ENCODE results near the gene ANTKMT.
A peak's percentile ranks its signal among the peaks of the same experiment; 100 is the strongest.

ANTKMT gene

GRCh38 chr16:721765-722540 is 1.0 kb downstream of the ANTKMT start:
- H3K9me3 ChIP-seq (ENCODE audit: insufficient read depth, low read length) = no peaks in the 10 kb centered on the region
- TF ChIP-seq CTCF (IDR thresholded peaks at IDR 0.05; ENCODE audit: low read depth, low read length) (no peak), EZH2phosphoT487 (IDR thresholded peaks at IDR 0.05; ENCODE audit: low read depth) (no peak)
- H3K27me3 ChIP-seq (ENCODE audit: low read depth, low read length) = no peaks in the 10 kb centered on the region
- peaks cover 4% of the 10 kb centered on the region; the same call in 1 of the 2 replicates for H4K20me1 ChIP-seq (ENCODE audit: insufficient read depth, low read length)
- H3K4me2 ChIP-seq (ENCODE audit: low read length) = peak overlapping the region; percentile 98
- H2AFZ ChIP-seq (ENCODE audit: low read depth, low read length) = no peak overlapping the region
- H3K27ac ChIP-seq (ENCODE audit: low read length) = peak overlapping the region; percentile 76; the same call in 1 of the 2 replicates
- peaks cover 3% of the 10 kb centered on the region for H3K36me3 ChIP-seq (replicated peaks; ENCODE audit: low read depth, low read length)
- no peak overlapping the region for H3K9ac ChIP-seq (ENCODE audit: low read length)
- H3K4me3 ChIP-seq (ENCODE audit: low read length) = peak overlapping the region; percentile 92
- peaks cover 5% of the 10 kb centered on the region; the same call in 1 of the 2 replicates for H3K79me2 ChIP-seq (ENCODE audit: low read length)
- peaks cover 23% of the 10 kb centered on the region for H3K4me1 ChIP-seq (ENCODE audit: low read length)

- H3K27ac ChIP-seq (ENCODE audit: low read length) = no peak overlapping the region
- peaks cover 4% of the 10 kb centered on the region; the same call in 1 of the 2 replicates for H4K20me1 ChIP-seq (ENCODE audit: insufficient read depth, low read length)
- TF ChIP-seq CTCF (IDR thresholded peaks at IDR 0.05; ENCODE audit: low read depth, low read length) (no peak), EZH2phosphoT487 (IDR thresholded peaks at IDR 0.05; ENCODE audit: low read depth) (no peak)
- H3K9me3 ChIP-seq (ENCODE audit: insufficient read depth, low read length) = no peaks in the 10 kb centered on the region
- peaks cover 3% of the 10 kb centered on the region for H3K36me3 ChIP-seq (replicated peaks; ENCODE audit: low read depth, low read length)
- no peak overlapping the region for H3K9ac ChIP-seq (ENCODE audit: low read length)
- no peak overlapping the region for H2AFZ ChIP-seq (ENCODE audit: low read depth, low read length)
- no peak overlapping the region for H3K4me2 ChIP-seq (ENCODE audit: low read length)
- H3K79me2 ChIP-seq (ENCODE audit: low read length) = peaks cover 5% of the 10 kb centered on the region; the same call in 1 of the 2 replicates
- H3K4me3 ChIP-seq (ENCODE audit: low read length) = no peak overlapping the region
- H3K4me1 ChIP-seq (ENCODE audit: low read length) = peaks cover 23% of the 10 kb centered on the region
- no peaks in the 10 kb centered on the region for H3K27me3 ChIP-seq (ENCODE audit: low read depth, low read length)
Measured at GRCh38 chr16:722835-723633, 2.1 kb downstream of the ANTKMT start.

GRCh38 chr16:723695-724094 is 2.7 kb downstream of the ANTKMT start:
- Histone ChIP-seq H3K27ac (ENCODE audit: low read length) (no peak overlapping the region), H3K79me2 (ENCODE audit: low read length) (peaks cover 5% of the 10 kb centered on the region; the same call in 1 of the 2 replicates), H3K4me3 (ENCODE audit: low read length) (no peak overlapping the region), H3K4me2 (ENCODE audit: low read length) (no peak overlapping the region), H3K36me3 (replicated peaks; ENCODE audit: low read depth, low read length) (peaks cover 3% of the 10 kb centered on the region), H3K9ac (ENCODE audit: low read length) (no peak overlapping the region), H3K9me3 (ENCODE audit: insufficient read depth, low read length) (no peaks in the 10 kb centered on the region), H4K20me1 (ENCODE audit: insufficient read depth, low read length) (peaks cover 4% of the 10 kb centered on the region; the same call in 1 of the 2 replicates), H3K27me3 (ENCODE audit: low read depth, low read length) (no peaks in the 10 kb centered on the region), H3K4me1 (ENCODE audit: low read length) (peaks cover 26% of the 10 kb centered on the region), H2AFZ (ENCODE audit: low read depth, low read length) (no peak overlapping the region)
- TF ChIP-seq CTCF (IDR thresholded peaks at IDR 0.05; ENCODE audit: low read depth, low read length) = no peak
- TF ChIP-seq EZH2phosphoT487 (IDR thresholded peaks at IDR 0.05; ENCODE audit: low read depth) = no peak

All from OCI-LY3 (cell line).